ENCODE results near the gene HTRA2.
"Not testable (repeated sequence)": the region's sequence is repeated elsewhere in the genome, so short reads cannot be mapped to it uniquely, and the experiment has no call there.

Gene HTRA2

DNA sequence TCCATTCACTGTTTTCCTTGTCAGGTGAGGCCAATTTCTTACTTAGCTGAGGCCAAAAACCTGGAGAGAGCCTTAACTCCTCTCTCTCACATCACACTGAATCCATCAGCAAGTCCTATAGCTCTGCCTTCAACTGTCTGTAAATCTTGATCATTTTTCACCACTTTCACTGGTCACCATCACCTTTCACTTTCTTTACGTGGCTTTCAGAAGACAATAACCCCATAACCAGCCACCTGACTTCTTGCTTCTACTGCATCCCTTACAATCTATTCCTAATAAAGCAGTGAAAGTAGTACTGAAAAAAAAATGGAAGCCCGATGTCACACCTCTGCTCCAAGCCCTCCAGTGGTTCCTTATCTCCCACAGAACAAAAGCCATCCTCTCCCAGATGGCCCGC is 16.3 kb downstream of the HTRA2 start:
- no peak for DNase-seq

DNA sequence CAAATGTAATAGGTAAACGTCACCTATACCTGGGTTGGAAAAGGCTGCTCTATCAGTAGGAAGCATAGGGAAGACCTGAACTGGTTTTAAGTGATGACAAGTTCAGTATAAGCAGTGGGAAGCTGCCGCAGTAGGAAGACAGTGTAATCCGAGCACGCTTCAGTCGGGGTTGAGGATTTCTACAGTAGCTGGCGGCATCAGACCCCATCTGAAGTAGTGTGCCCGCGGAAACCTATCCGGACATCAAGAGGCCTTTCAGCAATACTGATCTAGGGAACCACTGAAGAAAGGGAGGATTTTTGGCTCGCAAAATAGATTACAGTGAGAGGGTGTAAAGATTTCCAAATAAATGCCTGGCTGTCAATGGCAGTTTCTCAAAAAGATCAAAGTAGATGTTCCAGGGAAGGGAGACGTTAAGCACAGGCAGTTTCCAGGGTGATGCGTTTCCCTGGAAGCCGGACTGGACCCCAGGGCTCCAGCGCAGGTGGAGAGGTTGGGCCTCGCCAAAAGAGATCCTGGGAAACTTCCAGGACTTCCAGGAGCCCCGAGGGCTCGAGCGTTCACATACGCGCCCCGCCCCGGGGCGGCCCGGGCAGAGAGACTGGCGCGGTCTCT is 18.7 kb downstream of the HTRA2 start:
- DNase-seq: no peak

DNA sequence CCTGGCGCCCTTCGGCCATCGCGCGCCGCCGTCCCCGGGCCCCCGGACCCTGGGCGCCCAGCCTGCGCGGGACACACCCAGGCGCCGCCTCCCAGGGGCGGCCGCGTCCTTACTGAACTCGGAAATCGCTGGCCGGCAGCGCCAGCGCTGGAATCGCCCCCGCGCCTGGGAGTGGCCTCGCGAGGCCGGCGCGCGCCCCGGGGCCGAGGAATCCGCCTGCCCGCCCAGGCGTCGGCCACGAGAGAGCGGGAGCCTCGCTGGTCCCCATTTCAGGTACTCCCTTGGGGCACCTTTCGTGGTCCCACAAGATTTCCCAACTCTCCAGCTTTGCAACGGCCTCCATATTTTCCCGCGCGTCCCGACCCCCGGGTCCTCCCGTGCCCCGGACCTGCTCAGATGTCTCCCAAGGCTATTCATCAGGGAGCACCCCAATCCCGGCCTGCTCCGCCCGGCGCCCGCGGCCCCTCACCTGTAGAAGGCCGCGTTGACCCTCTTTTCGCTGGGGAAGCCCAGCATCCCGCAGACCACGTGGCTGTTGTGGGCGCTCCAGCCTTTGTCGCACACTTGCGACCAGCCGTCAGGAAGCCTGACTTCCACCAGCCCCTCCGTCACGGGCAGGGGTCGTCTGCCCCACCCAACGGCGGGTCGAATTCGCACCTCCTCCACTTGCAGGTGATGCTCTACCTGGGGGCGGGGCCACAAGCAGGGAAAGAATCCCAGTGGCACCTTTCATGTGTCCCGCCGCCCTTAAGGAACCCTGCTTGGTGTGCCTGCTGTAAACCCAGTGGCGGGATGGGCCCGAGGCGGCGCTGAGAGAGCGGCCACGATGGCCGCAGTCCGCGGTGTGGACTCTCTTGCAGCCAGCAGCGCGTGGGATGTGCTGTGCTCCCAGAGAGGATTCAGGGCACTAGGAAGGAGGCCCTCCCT is 19.4 kb downstream of the HTRA2 start:
- peak; percentile 63 for DNase-seq

DNA sequence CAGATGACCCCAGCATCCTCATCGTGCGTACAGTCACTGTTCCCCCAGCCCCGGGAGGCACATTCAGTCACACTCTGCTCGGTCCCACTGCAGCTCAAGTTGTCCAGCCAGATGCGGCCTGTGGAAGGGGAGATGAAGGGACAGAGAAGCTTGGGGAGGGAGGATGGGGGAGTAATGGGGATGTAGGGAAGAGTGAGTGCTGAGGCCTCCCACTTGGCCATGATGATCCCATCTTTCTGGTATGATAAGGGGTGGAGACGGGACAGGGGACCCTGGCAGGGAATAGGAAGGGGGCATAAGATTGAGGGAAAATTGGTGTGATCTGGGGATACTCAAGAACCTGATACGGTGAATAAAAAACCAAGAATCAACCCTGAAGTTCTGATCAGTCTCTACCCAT is 20.5 kb downstream of the HTRA2 start:
- DNase-seq: no peak

DNA sequence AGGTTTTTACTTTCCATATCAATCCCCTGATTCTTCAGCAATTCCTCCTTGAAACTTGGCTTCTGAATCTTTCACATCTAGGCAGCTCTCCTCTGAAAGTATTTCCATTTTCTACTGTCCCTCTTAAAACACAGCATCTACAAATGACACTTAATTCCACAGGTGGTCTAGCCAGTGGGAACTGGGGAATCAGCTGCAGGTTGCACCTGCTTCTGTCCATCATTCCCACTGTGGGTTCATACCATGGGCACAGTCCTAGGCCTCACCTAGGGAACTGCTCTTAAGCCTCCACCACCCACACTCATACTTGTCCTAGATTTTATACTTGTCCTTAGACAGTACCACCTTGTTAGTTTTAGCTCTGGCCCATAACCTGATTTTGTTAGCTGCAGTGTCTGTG is 21.8 kb downstream of the HTRA2 start:
- no peak for DNase-seq

DNA sequence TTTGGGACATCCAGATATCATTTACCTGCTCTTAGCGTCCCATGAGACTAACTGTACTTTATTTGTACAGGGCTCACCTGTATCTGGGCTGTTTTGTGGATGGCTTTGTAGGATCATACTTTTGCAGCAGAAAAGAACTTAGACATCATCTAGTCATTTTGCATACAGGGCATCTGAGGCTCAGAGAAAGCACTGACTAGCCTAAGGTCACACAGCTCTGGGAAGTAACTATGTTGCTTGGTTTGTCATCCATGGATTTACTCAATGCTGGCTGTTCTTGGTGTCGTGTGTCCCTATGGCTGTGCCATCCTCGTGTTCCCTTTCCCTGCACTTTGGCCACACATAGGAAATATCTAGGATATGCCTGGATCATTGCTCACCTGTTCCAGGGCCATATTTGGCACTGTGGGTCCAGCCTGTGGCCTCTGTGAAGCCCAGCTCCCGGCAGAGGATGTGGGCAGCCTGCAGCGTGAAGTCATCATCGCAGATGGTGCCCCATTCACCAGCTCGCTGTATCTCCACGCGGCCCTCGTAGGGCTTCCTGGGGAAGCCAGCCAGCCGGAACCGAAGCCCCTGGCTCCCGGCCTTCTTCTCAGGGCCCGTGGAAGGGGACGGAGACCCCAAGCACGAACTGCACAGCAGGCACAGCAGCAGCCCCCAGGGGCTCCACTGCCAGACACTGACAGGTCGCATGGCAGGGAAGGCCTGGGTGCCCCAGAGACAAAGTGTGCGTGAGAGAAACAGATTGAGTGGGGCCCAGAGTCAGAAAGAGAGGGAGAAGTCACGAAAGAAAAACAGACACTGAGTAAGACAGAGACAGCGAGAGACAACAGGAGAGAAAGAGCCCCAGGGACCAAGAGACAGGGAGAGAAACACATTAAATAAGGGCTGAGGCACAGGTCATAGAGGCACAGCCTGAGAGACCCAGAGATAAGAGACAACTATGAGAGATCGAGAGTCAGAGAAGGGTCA is 22.5 kb downstream of the HTRA2 start:
- DNase-seq: no peak

DNA sequence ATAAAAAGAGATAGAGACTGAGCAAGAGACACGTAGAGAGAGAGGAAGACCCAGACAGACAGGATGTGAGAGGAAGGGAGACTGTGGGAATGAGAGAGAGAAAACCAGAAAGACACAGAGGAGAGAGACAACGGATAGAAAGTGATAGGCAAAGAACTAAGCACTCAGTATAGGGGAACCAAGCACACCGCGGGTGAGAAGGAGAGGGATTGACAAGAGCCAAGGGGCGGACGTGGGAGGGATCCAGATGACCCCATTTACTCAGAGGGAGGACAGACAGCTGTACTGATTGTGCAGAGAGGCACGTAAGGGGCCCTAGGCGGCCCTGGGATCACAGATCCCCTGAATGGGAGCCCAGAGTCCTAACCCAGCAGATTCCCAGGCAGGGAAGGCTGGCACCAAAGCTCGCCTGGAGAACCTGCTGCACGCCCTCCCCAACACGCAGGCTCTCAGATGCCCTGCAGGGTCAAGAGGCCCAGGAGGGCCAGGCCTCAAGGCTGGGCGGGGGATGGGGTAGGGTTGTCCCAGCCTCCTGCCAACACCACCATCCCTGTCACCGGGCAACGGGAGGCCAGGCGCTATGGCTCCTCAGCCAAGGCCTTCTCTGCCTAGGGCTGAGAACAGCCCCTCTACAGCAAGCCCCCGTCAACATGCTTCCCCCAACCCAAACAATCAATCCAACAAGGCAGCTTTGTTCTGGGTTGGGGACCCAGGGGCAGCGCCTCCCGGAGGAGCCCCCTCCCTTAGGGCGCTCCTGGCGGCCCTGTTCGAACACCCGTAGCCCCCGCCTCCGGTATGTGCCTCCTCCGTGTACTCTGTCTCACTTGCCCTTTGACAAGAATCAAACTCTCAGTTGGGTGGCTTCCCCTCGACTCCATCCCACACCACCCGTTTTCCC is 23.4 kb downstream of the HTRA2 start:
- no peak for DNase-seq

DNA sequence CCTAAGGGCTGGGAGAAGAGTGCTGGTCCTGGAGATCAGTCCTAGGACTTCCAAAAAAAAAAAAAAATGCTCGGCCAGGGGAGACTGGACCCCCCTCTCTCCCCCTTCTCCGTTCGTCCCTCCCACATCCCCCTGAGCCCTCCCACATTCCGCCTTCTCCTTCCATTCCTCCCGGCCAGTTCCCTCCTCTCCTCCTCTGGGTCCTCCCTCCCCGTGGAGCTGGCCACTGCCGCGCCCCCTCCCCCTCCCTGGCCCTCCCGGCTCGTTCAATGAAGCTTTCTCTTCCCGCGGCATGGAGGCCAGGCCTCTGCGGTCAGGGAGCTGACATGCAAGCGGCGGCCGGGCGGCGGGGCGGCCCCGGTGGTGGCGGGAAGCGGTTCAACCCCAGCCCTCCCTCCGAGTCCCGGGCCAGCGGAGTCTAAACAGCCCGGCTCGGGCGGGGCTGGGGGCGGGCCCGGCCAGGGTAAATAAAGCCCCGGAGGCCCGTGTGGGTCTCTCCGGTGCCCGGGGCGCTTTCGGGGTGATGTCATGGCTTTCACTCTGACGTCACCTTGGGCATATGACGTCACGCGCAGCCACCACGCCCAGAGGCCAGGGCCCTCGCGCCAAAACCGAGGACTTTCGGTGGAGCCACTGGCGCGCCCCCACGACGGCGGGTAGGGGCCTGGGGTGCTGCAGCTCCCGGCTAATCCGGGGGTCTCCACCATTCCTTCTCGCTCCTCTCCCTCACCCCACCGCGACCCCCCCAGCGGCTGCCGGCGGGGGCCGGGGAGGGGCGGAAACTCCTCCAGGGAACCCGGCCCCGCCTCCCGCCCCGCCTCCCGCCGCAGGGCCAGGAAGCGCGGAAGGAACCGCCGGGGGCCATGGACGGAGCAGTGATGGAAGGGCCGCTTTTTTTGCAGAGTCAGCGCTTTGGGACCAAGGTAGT is 24.4 kb downstream of the HTRA2 start, which contains the start of the genes DOK1 and LOXL3:
TSS of gene DOK1 (plus strand) at position 829 of the 928 bp plus-strand sequence. CDS start at position 864, 35 bp downstream.
TSS of gene LOXL3 (minus strand) at position 51 of the 928 bp plus-strand sequence. CDS start 1,308 bp downstream, outside the sequence.
- DNase-seq: peak; percentile 93

DNA sequence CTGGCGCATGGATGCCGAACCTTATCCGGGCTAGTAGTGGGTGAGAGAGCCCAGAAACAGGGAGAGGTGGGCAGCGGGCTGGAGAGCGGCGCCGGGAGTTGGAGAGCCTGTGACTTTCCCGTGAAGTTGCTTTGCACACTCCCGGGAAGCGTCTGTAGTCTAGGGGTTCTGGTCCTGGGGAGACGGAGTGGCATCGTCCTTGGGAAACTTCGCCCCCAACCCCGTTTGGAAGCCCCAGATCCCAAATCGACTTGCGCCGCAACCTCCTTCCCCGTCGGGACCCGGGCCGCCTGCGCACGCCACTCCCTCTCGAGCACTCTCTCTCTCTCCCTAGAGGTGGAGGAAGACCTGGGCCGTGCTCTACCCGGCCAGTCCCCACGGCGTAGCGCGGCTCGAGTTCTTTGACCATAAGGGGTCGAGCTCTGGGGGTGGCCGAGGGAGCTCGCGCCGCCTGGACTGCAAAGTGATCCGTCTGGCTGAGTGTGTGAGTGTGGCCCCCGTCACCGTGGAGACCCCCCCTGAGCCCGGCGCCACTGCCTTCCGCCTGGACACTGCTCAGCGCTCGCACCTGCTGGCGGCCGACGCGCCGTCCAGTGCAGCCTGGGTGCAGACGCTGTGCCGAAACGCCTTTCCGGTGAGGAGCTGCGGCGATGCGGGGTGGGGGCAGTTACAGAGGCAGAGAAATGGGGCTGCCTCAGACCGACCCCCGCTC is 25.2 kb downstream of the HTRA2 start:
- DNase-seq: no peak

DNA sequence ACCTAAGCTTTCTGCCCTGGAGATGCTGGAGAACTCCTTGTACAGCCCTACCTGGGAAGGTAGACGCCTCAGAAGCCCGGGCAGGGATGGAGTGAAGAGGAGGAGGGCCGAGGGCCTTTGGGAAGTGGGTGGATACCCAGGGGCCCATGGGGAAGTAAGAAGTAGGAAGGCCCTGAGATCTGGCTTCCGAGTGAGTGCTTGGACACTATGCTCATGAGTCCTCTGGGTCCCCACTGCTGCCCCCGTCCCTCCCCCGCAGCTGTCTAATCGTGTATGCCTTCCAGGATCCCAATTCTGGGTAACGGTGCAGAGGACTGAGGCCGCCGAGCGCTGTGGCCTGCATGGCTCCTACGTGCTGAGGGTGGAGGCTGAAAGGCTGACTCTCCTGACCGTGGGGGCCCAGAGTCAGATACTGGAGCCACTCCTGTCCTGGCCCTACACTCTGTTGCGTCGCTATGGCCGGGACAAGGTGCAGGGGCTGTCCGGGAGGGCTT is 25.9 kb downstream of the HTRA2 start:
- DNase-seq: no peak

DNA sequence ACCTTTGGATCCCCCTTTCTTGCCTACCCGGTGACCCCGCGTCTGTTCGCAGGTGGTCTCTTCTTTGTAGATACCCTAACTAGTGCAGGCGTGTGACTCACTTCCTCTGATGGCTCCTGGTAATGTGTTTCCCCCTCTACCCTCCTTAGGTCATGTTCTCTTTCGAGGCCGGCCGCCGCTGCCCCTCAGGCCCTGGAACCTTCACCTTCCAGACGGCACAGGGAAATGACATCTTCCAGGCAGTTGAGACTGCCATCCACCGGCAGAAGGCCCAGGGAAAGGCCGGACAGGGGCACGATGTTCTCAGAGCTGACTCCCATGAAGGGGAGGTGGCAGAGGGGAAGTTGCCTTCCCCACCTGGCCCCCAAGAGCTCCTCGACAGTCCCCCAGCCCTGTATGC is 26.4 kb downstream of the HTRA2 start:
- no peak for DNase-seq

DNA sequence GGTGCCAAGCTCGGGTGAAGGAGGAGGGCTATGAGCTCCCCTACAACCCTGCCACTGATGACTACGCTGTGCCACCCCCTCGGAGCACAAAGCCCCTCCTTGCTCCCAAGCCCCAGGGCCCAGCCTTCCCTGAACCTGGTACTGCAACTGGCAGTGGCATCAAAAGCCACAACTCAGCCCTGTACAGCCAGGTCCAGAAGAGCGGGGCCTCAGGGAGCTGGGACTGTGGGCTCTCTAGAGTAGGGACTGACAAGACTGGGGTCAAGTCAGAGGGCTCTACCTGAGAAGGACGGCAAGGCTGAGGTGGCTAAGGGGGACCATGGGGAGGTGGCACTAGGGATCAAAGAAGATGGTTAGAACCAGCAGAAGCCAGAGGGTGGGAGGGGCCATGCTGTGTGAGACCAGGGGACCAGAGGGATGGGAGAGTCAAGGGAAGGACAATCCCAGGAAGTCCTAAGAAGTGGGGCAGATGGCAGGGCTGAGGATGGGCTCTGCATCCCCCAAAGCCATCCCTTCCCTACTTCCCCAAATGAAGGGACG is 27.2 kb downstream of the HTRA2 start:
- no peak for DNase-seq

DNA sequence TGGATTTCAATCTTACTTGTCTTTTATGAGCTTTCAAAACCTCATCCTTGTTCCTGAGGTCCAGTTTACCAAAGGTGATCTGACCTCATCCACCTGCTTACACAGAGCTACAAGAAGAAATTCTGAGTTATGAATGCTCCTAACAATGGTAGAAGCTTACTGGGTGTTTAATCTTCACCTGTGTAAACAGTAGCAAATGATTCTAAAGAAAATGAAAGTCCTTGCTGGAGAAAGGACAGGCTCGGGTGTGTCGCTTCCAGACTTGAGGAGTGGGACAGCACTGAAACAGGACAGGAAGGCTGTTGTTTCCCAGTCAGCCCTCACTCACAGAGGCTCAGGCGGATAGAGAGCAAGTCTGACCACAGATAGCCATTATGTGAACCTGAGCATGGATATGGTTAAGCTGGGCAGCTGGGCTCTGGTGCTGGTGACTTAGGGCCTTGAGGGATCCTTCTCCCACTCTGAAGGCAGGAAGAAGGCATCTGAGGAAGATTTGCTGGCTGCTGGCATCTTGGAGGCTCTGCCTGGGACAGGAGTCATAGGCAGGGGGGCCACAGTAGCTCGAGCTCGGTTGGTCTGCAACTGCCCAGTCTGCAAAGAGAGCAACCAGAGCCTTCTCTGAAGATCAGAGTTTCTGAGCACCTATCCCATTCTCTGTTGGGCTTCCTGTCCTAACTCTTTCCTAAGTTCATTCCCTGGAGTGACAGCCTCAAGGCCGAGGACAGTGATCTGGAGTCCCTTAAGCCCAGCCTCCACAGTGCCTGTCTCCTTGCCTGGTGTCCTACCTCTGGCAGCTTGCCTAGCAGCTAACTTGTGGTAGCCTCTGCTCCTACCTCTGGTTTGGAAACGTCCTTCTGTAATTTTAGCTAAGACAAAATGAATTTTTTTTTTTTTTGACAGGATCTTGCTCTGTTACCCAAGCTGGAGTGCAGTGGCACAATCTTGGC is 28.8 kb downstream of the HTRA2 start:
- no peak for DNase-seq

DNA sequence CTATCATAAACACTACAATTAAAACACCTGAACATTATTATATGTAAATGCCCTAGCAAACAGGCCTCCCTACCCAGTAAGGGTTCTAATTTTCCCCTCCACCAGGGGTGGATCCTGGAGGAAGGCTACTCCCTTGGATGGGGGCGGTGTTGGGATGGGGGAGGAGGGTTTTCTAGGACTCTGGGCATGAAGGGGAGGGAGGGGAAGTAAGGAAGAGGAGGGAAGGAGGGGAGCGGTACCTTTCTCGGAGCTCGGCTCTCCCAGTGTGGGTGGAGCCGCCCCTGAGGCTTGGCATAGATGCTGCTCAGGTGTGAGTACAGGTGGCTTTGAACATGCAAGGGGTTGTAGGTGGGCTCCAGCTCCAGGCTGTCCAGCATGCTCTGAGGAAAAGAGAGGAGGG is 30.2 kb downstream of the HTRA2 start:
- no peak for DNase-seq

DNA sequence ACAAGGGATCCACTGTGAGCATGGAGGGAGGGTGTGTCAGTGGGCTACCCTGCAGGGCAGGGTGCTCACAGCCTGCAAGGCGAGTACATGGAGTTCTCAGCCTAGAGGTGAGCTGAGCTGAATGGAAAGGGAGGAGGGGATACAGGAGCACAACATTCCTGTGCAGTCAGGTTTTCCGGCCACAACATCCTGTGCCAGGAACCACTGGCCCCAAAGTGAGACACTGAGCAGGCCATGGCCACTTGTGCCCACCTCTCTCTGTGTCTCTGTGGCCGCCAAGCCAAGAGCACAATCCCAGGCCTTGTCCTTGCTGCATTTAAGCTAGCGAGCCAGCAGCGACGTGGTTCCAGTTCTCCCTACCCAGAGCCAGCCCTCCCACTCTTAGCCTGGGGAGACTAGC is 30.9 kb downstream of the HTRA2 start:
- DNase-seq: no peak

DNA sequence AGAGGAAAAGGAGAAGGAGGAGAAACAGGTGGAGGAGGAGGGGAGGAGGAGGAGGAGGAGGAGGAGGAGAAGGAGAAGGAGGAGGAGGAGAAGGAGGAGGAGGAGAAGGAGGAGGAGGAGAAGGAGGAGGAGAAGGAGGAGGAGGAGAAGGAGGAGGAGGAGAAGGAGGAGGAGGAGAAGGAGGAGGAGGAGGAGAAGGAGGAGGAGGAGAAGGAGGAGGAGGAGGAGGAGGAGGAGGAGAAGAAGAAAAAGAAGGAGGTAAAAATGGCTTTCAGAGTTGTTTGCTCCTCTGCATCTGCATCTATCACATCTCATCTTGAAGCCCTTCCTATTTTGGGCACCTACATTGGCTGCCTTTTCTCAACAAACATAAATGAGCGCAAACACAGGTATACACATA is 31.3 kb downstream of the HTRA2 start:
- DNase-seq: not testable (repeated sequence)

DNA sequence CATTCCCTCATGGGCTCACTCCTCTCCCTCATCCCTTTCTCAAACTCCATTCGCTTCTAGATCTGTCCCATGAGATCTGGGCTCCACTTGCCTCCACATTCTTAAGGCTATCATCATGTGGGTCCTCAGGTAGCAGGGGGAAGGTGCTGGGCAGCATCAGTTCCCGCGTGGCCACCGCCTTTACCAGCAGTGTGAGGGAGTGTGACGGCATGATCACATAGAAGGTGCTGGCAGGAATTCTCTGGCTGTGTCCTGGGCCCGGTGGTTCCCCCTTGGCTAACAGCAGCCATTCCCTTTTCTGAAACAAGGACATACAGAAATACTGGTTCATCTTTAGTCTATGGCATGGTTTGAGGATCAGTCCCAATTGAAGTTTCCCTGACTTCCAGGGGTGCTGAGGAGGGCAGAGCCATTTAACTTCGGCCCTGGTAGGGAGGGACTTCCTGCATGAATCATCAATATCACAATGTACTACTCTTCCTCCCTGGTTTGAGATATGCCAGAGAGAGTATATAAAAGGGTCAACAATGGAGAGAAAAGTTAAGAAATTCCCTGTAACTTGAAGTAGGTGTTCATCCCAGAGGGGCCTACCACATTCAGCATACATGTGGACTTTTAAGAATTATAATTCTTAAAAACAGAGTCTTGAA is 32.5 kb downstream of the HTRA2 start:
- no peak for DNase-seq

DNA sequence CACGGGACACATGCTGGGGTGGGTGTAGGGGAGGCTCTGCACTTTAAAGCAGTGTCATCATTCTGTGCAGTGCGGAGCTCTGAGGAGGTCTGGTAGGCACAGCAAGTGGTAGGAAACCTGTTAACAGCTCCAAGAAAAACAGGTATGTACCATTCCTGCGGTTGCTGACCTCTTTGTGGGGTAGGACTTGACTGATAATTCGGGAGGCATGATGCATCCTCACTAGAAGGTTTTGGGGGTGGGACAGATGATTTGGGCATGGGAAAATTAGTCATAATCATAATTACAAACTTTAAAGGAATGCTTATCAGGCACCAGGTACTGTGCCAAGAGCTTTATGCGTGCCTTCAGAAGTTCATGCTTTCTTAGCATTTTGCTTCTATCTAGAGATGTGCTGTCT is 34.5 kb downstream of the HTRA2 start:
- peak; percentile 87 for DNase-seq
